Endodermal cell (in vitro differentiated cells): ENCODE measurements around the gene LYRM4. TPM values are rescaled to one million over a fixed set of nuclear protein-coding genes. Genes with fewer than 3 reads are reported as not detected.

ENCODE experiments used
- DNase-seq: peaks from one replicate; pipeline ENCODE4 v3.0.0-alpha.2; 2017
- H3K27ac ChIP-seq: 2 replicates; pipeline ENCODE4 v1.5.1; 2013; ENCODE audit warnings: mild to moderate bottlenecking, low read depth, low read length, moderate library complexity
- H3K27me3 ChIP-seq: 2 replicates; pipeline ENCODE4 v1.6.1; 2013; ENCODE audit warnings: mild to moderate bottlenecking, low read length, moderate library complexity; ENCODE audit not compliant: insufficient read depth, control insufficient read depth, poor library complexity, severe bottlenecking
- H3K36me3 ChIP-seq: 2 replicates; pipeline ENCODE4 v1.7.0; 2013; ENCODE audit warnings: mild to moderate bottlenecking, low read length, moderate library complexity; ENCODE audit not compliant: control insufficient read depth, insufficient read depth
- H3K4me1 ChIP-seq: one replicate; pipeline ENCODE4 v1.7.0; 2013; ENCODE audit warnings: low read length; ENCODE audit not compliant: control insufficient read depth, insufficient read depth
- H3K4me3 ChIP-seq: 2 replicates; pipeline ENCODE4 v1.5.1; 2013; ENCODE audit warnings: mild to moderate bottlenecking, low read length, moderate library complexity
- H3K9ac ChIP-seq: 2 replicates; pipeline ENCODE4 v1.6.1; 2013; ENCODE audit warnings: mild to moderate bottlenecking, low read length, moderate library complexity; ENCODE audit not compliant: poor library complexity, severe bottlenecking; ENCODE audit errors: extremely low read depth
- H3K9me3 ChIP-seq: 2 replicates; pipeline ENCODE4 v1.6.1; 2013; ENCODE audit warnings: mild to moderate bottlenecking, low read length, moderate library complexity; ENCODE audit not compliant: control insufficient read depth
- H3K27ac Mint-ChIP-seq: 2 replicates; pipeline ENCODE4 v1.8.0; 2020; ENCODE audit warnings: mixed read lengths
- H3K27me3 Mint-ChIP-seq: 2 replicates; pipeline ENCODE4 v1.8.0; 2021; ENCODE audit warnings: mild to moderate bottlenecking, mixed read lengths; ENCODE audit not compliant: insufficient read depth
- H3K36me3 Mint-ChIP-seq: 2 replicates; pipeline ENCODE4 v1.8.0; 2020; ENCODE audit warnings: low read depth, mixed read lengths
- H3K4me1 Mint-ChIP-seq: 2 replicates; pipeline ENCODE4 v1.8.0; 2020; ENCODE audit warnings: mixed read lengths
- H3K4me3 Mint-ChIP-seq: 2 replicates; pipeline ENCODE4 v1.8.0; 2020; ENCODE audit warnings: mild to moderate bottlenecking, moderate library complexity, mixed read lengths
- H3K9me3 Mint-ChIP-seq: 2 replicates; pipeline ENCODE4 v1.8.0; 2020; ENCODE audit warnings: mild to moderate bottlenecking, mixed read lengths
- CTCF ChIP-seq: fragments of 200-600 bp; sonication (generic); conservative IDR thresholded peaks from 2 replicates; pipeline ENCODE4 v1.5.0; 2021; ENCODE audit warnings: antibody characterized with exemption, mild to moderate bottlenecking
- WGBS, 2 experiments: methylation state at CpG; one replicate each; pipeline versions ENCODE4 v1.1.5 to v1.1.7; 2013; ENCODE audit warnings: missing lambda C conversion rate in 2 of 2, mixed read lengths in 1 of 2; ENCODE audit not compliant: insufficient coverage in 1 of 2, insufficient read length in 1 of 2; 5-methylcytosine and 5-hydroxymethylcytosine counted together
- total RNA-seq, 2 donors: library from RNA; stranded (reverse); fragmentation: NEBNext Ultra II Directional in 1 of 2; extraction: Animal tissue kit (Norgen Biotek cat#: 25700) in 1 of 2; gene quantifications; 2 replicates in 1 of 2; 3 replicates in 1 of 2; pipeline ENCODE4 v1.2.1, GENCODE V29; 2021

LYRM4 gene
- total RNA-seq, 2 donors from 2014 or later, result 32.1 to 44.3 TPM

- Histone ChIP-seq H3K27ac (no peak overlapping the region), H3K27me3 (no peaks in the 10 kb centered on the region), H3K9ac (no peak overlapping the region), H3K9me3 (no peaks in the 10 kb centered on the region), H3K4me3 (no peak overlapping the region), H3K36me3 (no peaks in the 10 kb centered on the region), H3K4me1 (no peaks in the 10 kb centered on the region)
- no peaks in the 10 kb centered on the region for H3K36me3 Mint-ChIP-seq
- H3K27me3 Mint-ChIP-seq, result no peaks in the 10 kb centered on the region
- 69 to 75% methylated on average over 6 to 7 of the region's 7 CpGs for WGBS, 2 experiments
- H3K9me3 Mint-ChIP-seq, result no peaks in the 10 kb centered on the region
- TF ChIP-seq CTCF, result no peak
- peaks cover 6% of the 10 kb centered on the region for H3K4me1 Mint-ChIP-seq
- no peak overlapping the region for H3K27ac Mint-ChIP-seq
- DNase-seq, result no peak
- no peak overlapping the region for H3K4me3 Mint-ChIP-seq
These were observed 108.8 kb downstream of the LYRM4 start for GRCh38 chr6:5151955-5152401.

GRCh38 chr6:5151360-5151954 lies 109.3 kb downstream of the LYRM4 start:
- Mint-ChIP-seq H3K4me1 (peaks cover 6% of the 10 kb centered on the region), H3K36me3 (no peaks in the 10 kb centered on the region), H3K4me3 (no peak overlapping the region), H3K27me3 (no peaks in the 10 kb centered on the region), H3K27ac (no peak overlapping the region), H3K9me3 (no peaks in the 10 kb centered on the region)
- Histone ChIP-seq H3K9me3 (no peaks in the 10 kb centered on the region), H3K4me3 (no peak overlapping the region), H3K36me3 (no peaks in the 10 kb centered on the region), H3K9ac (no peak overlapping the region), H3K27me3 (no peaks in the 10 kb centered on the region), H3K4me1 (no peaks in the 10 kb centered on the region), H3K27ac (no peak overlapping the region)
- WGBS, 2 experiments, result 83 to 93% methylated on average over 1 to 9 of the region's 9 CpGs
- no peak for DNase-seq
- TF ChIP-seq CTCF, result no peak

- 94 to 96% methylated on average over 3 of the region's 3 CpGs for WGBS, 2 experiments
- Histone ChIP-seq H3K36me3 (no peaks in the 10 kb centered on the region), H3K9me3 (no peaks in the 10 kb centered on the region), H3K27ac (no peak overlapping the region), H3K27me3 (no peaks in the 10 kb centered on the region), H3K4me1 (no peaks in the 10 kb centered on the region), H3K9ac (no peak overlapping the region), H3K4me3 (no peak overlapping the region)
- no peaks in the 10 kb centered on the region for H3K9me3 Mint-ChIP-seq
- no peak overlapping the region for H3K27ac Mint-ChIP-seq
- TF ChIP-seq CTCF, result no peak
- no peak overlapping the region for H3K4me3 Mint-ChIP-seq
- no peaks in the 10 kb centered on the region for H3K36me3 Mint-ChIP-seq
- DNase-seq, result no peak
- H3K27me3 Mint-ChIP-seq, result no peaks in the 10 kb centered on the region
- peaks cover 6% of the 10 kb centered on the region for H3K4me1 Mint-ChIP-seq
These were observed 110.1 kb downstream of the LYRM4 start for GRCh38 chr6:5150551-5151075.
